ENCODE data around the gene PNPLA6.
"Not testable (repeated sequence)": the region's sequence is repeated elsewhere in the genome, so short reads cannot be mapped to it uniquely, and the experiment has no call there.

Gene PNPLA6

GRCh38 chr19:7562646-7563393 lies 27.3 kb downstream of the PNPLA6 start:
- H3K4me3 ChIP-seq (replicated peaks; ENCODE audit: low read depth, low read length): no peak overlapping the region
- TF ChIP-seq CTCF (IDR thresholded peaks at IDR 0.05; ENCODE audit: low read length, missing control alignments): no peak
- no peak for DNase-seq (ENCODE audit: low read depth)

GRCh38 chr19:7564866-7565265 lies 29.3 kb downstream of the PNPLA6 start:
- DNase-seq (ENCODE audit: low read depth): no peak
- no peak for TF ChIP-seq CTCF (IDR thresholded peaks at IDR 0.05; ENCODE audit: low read length, missing control alignments)
- H3K4me3 ChIP-seq (replicated peaks; ENCODE audit: low read depth, low read length): no peak overlapping the region

GRCh38 chr19:7565332-7565731 lies 29.8 kb downstream of the PNPLA6 start:
- no peak overlapping the region for H3K4me3 ChIP-seq (replicated peaks; ENCODE audit: low read depth, low read length)
- no peak for TF ChIP-seq CTCF (IDR thresholded peaks at IDR 0.05; ENCODE audit: low read length, missing control alignments)

GRCh38 chr19:7570761-7571160 lies 35.2 kb downstream of the PNPLA6 start:
- no peak for TF ChIP-seq CTCF (IDR thresholded peaks at IDR 0.05; ENCODE audit: low read length, missing control alignments)
- DNase-seq (ENCODE audit: low read depth): no peak
- no peak overlapping the region for H3K4me3 ChIP-seq (replicated peaks; ENCODE audit: low read depth, low read length)

More at GRCh38 chr19:7565332-7565731, 29.8 kb downstream of the PNPLA6 start:
- DNase-seq (ENCODE audit: low read depth): no peak

- no peak overlapping the region for H3K4me3 ChIP-seq (replicated peaks; ENCODE audit: low read depth, low read length)
- no peak for TF ChIP-seq CTCF (IDR thresholded peaks at IDR 0.05; ENCODE audit: low read length, missing control alignments)
- DNase-seq (ENCODE audit: low read depth): no peak
These were observed 40.0 kb downstream of the PNPLA6 start for GRCh38 chr19:7575434-7576040.

- not testable (repeated sequence) for H3K4me3 ChIP-seq (replicated peaks; ENCODE audit: low read depth, low read length); DNase-seq (ENCODE audit: low read depth)
These were observed 41.9 kb downstream of the PNPLA6 start for GRCh38 chr19:7577422-7577821.

- TF ChIP-seq CTCF (IDR thresholded peaks at IDR 0.05; ENCODE audit: low read length, missing control alignments): no peak
- DNase-seq (ENCODE audit: low read depth): no peak
These were observed 42.6 kb downstream of the PNPLA6 start for GRCh38 chr19:7578127-7578526.

More at GRCh38 chr19:7578127-7578526, 42.6 kb downstream of the PNPLA6 start:
- H3K4me3 ChIP-seq (replicated peaks; ENCODE audit: low read depth, low read length): no peak overlapping the region
